Subcutaneous adipose tissue (tissue), 4 donors: Measurements from ENCODE around the gene ITGB4. TPM values are rescaled to one million over a fixed set of nuclear protein-coding genes. Genes with fewer than 3 reads are reported as not detected.

ENCODE experiments used
- total RNA-seq, 4 donors: library from RNA; depleted of rRNA; stranded (reverse); fragments of >200 nt; gene quantifications; one replicate each; pipeline ENCODE4 v1.1.0, GENCODE V29; 2016
- TF ChIP-seq, protein P1 (sequence below): fragments of 450-650 bp; IDR thresholded peaks from one replicate; pipeline ENCODE4 v1.5.1; 2016; ENCODE audit warnings: low read depth, mild to moderate bottlenecking, control low read depth, antibody characterized with exemption, moderate library complexity

Gene ITGB4
- total RNA-seq, 4 donors from 2014 or later: 5.1 to 25.2 (median 9.9) TPM

DNA sequence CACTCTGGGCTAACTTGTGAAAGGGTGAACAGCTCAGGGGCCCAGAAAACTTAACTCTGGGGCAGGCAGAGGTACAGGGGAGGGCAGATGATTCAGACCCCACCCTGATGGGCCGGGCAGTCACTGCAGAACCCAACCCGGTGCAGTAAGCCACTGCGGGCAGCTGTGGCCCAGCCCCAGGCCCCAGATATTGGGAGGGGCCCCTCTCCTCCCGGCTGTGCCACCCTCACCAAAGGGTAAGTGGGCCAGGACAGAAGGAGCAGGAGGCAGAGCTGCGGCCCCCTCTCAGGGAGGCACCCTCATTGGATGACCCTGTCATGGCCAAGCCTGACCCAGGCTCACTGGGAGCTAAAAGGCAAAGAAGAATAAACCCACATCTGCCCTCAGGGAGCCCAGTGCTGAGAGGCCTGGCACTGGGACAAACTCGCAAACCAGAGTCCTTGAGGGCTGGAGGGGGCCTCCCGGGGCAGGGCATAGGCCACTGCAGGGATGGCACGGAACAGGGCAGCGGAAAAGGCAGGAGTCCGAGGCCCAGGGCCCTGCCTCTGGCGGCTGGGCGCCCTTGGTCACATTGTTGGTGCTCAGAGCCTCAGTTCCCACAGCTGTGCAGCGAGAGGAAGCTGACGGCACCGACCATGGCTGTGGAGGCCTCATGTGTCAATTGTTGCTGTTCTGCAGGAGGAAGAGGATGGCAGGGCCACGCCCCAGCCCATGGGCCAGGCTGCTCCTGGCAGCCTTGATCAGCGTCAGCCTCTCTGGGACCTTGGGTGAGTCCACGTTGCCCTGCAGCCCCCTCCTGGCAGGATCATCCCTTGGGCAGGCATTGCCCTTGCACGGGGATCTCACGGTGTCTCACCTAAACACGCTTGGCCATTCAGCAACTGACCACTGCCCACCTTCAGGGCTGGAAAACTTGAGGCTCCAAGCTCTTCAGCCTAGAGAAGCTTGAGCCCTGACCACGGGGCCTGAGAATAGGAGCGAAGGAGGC is 3.1 kb downstream of the ITGB4 start:
- TF ChIP-seq, protein P1, sequence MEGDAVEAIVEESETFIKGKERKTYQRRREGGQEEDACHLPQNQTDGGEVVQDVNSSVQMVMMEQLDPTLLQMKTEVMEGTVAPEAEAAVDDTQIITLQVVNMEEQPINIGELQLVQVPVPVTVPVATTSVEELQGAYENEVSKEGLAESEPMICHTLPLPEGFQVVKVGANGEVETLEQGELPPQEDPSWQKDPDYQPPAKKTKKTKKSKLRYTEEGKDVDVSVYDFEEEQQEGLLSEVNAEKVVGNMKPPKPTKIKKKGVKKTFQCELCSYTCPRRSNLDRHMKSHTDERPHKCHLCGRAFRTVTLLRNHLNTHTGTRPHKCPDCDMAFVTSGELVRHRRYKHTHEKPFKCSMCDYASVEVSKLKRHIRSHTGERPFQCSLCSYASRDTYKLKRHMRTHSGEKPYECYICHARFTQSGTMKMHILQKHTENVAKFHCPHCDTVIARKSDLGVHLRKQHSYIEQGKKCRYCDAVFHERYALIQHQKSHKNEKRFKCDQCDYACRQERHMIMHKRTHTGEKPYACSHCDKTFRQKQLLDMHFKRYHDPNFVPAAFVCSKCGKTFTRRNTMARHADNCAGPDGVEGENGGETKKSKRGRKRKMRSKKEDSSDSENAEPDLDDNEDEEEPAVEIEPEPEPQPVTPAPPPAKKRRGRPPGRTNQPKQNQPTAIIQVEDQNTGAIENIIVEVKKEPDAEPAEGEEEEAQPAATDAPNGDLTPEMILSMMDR: no peak

DNA sequence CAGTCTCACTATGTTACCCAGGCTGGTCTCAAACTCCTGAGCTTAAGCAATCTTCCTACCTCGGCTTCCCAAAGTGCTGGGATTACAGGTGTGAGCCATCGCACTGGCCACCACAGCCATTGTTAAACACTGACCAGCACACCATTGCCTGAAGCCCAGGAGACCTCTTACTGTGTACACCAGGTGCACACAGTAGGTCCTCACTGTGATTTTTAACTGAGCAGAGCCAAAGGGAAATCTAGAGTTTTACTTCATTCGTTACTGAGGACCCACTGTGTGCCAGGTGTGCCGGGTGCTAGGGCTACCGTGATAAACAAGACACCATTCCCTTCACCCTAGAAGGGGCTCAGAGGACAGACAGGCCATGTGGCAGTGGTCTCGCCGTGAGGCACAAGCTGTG is 4.2 kb downstream of the ITGB4 start:
- TF ChIP-seq, protein P1: no peak

DNA sequence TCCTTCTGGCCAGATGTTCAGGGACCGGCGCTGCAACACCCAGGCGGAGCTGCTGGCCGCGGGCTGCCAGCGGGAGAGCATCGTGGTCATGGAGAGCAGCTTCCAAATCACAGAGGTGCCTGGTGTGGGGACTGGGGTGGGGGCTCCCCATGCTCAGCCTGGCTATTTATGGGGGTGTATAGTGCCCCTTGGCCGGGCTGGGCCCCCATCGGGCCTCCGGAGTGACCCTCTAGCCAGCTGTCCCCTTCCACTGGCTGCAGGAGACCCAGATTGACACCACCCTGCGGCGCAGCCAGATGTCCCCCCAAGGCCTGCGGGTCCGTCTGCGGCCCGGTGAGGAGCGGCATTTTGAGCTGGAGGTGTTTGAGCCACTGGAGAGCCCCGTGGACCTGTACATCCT is 6.1 kb downstream of the ITGB4 start:
- TF ChIP-seq, protein P1: no peak

DNA sequence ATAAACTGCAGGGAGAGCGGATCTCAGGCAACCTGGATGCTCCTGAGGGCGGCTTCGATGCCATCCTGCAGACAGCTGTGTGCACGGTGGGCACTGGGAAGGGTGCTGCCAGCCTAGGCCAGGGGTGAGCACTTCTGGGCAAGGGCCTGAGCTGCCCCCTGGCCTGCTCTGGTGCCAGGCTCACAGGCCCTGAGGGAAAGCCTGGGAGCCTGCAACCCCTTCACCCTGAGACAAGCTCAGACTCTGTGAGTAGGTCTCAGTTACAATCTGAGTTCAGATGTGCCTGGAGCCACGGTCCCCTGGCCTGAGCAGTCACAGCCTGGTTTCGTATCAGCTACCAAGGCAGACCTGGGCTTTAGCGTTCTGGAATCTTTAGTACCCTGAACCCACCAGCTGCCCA is 8.1 kb downstream of the ITGB4 start:
- TF ChIP-seq, protein P1: no peak

DNA sequence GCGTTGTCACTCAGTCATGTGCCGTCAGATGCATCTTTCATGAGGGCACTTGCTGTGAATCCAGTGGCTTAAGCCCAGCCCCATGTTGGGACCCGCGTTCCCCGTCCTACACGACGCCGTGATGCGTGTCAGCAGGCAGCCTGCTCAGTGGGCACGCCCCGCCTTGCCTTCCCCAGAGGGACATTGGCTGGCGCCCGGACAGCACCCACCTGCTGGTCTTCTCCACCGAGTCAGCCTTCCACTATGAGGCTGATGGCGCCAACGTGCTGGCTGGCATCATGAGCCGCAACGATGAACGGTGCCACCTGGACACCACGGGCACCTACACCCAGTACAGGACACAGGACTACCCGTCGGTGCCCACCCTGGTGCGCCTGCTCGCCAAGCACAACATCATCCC is 8.8 kb downstream of the ITGB4 start:
- TF ChIP-seq, protein P1: no peak

DNA sequence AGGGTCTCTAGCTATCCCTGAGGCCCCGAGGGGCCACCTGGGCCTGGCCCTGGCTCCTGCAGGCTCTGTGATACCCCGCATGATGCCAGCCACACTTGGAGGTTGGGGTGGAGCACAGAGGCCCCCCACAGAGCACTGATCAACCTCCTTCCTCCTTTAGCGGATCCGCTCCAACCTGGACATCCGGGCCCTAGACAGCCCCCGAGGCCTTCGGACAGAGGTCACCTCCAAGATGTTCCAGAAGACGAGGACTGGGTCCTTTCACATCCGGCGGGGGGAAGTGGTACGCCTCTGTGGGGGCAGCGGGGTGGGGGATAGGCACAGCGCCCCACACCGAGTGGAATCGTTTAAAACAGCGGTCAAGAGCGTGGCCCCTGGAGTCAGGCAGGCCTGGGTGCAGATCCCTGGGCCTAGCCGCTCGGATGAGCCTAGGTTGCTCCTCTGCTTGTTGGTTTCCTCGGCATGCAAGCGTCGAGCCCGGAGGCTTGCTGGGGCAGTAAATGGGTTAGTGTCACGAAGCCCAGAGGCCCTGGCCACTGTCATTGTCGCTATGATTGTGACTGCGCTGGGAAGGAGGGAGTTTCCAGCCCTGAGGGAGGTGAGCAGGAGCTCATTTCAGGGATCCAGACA is 9.9 kb downstream of the ITGB4 start:
- TF ChIP-seq, protein P1: no peak
